Activated T-helper 1 cell treated with anti-CD3 and anti-CD28 coated beads, Interleukin-12 subunit alpha, Interleukin-12 subunit beta, Interleukin-2, Interleukin-4 antibody, amounts not matched to agents 30 ng/mL and 10 ng/mL and 1 ng/mL, durations not matched to agents 14 hours and 24 hours and 36 hours (primary cell): ENCODE data around the gene PYURF. TPM values are rescaled to one million over a fixed set of nuclear protein-coding genes. Genes with fewer than 3 reads are reported as not detected.

Experiments
- DNase-seq: peaks from one replicate; pipeline ENCODE4 v3.0.0; 2021; ENCODE audit warnings: low spot score
- H3K27ac Mint-ChIP-seq: one replicate; pipeline ENCODE4 v1.8.0; 2021; ENCODE audit warnings: mild to moderate bottlenecking, mixed read lengths
- H3K27me3 Mint-ChIP-seq: one replicate; pipeline ENCODE4 v1.8.0; 2022; ENCODE audit warnings: mild to moderate bottlenecking, moderate library complexity, mixed read lengths; ENCODE audit not compliant: insufficient read depth
- H3K36me3 Mint-ChIP-seq: one replicate; pipeline ENCODE4 v1.8.0; 2021; ENCODE audit warnings: low read depth, mixed read lengths
- H3K4me1 Mint-ChIP-seq: one replicate; pipeline ENCODE4 v1.8.0; 2021; ENCODE audit warnings: low read depth, mixed read lengths
- H3K4me3 Mint-ChIP-seq: one replicate; pipeline ENCODE4 v1.8.0; 2021; ENCODE audit warnings: mild to moderate bottlenecking, moderate library complexity, mixed read lengths
- H3K9me3 Mint-ChIP-seq: one replicate; pipeline ENCODE4 v1.8.0; 2021; ENCODE audit warnings: mixed read lengths
- intact Hi-C: fragments of 100-400 bp; cut with micrococcal nuclease; formaldehyde crosslinking; loops from one replicate; pipeline ENCODE4 v1.15.1; 2024
- total RNA-seq: library from RNA; stranded (reverse); gene quantifications from 2 replicates; pipeline ENCODE4 v1.2.3, GENCODE V29; 2022

Gene PYURF
- total RNA-seq, 1 donor from 2014 or later: 55.9 TPM

GRCh38 chr4:88481537-88481936 lies 42.0 kb downstream of the PYURF start:
- Mint-ChIP-seq H3K27me3 (no peaks in the 10 kb centered on the region), H3K36me3 (peaks cover 34% of the 10 kb centered on the region), H3K4me1 (no peaks in the 10 kb centered on the region), H3K4me3 (no peak overlapping the region), H3K27ac (no peak overlapping the region), H3K9me3 (no peaks in the 10 kb centered on the region)
- no peak for DNase-seq
- intact Hi-C loops: no loop called here

DNA sequence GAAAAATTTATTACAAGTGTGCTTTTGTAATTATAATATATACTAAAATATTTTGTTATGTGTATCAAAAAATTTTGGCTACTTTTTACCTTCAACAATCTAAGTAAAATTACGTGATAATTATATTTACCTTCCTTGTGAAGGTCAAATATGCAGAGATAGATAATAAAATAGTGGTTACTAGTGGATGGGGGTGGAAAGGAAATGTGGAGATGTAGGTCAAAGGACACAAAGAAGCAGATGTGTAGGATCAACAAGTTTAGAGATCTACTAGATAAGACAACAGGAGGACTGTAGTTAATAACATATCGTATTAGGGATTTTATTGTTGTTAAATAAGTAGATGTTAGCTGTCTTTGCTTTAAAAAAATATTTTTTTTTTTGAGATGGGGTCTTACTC lies 45.3 kb downstream of the PYURF start:
- H3K4me3 Mint-ChIP-seq: no peak overlapping the region
- no peaks in the 10 kb centered on the region for H3K9me3 Mint-ChIP-seq
- intact Hi-C loops: no loop called here
- H3K36me3 Mint-ChIP-seq: peaks cover 35% of the 10 kb centered on the region
- no peak for DNase-seq
- H3K4me1 Mint-ChIP-seq: no peaks in the 10 kb centered on the region
- no peak overlapping the region for H3K27ac Mint-ChIP-seq
- no peaks in the 10 kb centered on the region for H3K27me3 Mint-ChIP-seq

DNA sequence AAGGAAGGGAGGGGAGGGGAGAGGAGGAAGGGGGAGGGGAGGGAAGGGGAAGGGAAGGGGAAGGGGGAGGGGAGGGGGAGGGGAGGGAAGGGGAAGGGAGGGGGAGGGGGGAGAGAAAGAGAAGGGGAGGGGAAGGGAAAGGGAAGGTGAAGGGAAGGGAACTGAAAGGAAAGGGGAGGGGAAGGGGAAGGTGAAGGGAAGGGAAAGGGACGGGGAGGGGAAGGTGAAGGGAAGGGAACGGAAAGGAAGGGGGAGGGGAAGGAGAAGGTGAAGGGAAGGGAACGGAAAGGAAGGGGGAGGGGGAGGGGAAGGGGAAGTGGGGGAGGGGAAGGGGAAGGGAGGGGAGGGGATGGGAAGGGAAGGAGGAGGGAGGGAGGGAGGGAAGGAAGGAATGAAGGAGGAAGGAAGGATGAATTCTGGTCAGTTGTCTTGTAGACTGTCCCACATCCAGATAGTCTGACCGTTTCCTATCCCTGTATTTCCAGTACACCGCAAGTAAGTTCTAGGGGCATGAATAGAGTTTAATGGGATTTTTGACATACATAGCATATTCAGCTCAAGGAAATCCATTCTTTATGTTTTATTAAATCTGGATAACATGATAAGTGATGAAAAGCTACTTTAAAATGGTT lies 46.2 kb downstream of the PYURF start:
- Mint-ChIP-seq H3K27me3 (no peaks in the 10 kb centered on the region), H3K36me3 (peaks cover 37% of the 10 kb centered on the region), H3K27ac (no peak overlapping the region), H3K4me3 (no peak overlapping the region), H3K4me1 (no peaks in the 10 kb centered on the region), H3K9me3 (no peaks in the 10 kb centered on the region)
- intact Hi-C loops: no loop called here
- DNase-seq: no peak

Other genes with a start within 250 kb of the PYURF start
- 37.3 and 39.5 TPM in 2 replicates for gene PPM1K, start 239.2 kb downstream of the PYURF start, total RNA-seq
- 6.0 and 9.1 TPM in 2 replicates for gene HERC6, start 144.9 kb downstream of the PYURF start, total RNA-seq
- 19.1 and 21.2 TPM in 2 replicates for gene HERC5, start 66.7 kb downstream of the PYURF start, total RNA-seq
- 12.8 and 14.2 TPM in 2 replicates for gene HERC3, start 68.7 kb upstream of the PYURF start, total RNA-seq
- 5.5 and 6.1 TPM in 2 replicates for gene NAP1L5, start 174.1 kb upstream of the PYURF start, total RNA-seq